Liver (tissue), 9 donors: ENCODE measurements around the gene SLC25A42. TPM values are rescaled to one million over a fixed set of nuclear protein-coding genes. Genes with fewer than 3 reads are reported as not detected.

Experiments used
- DNase-seq: peaks from one replicate; pipeline ENCODE4 v3.0.0-alpha.2; 2017; ENCODE audit warnings: low spot score
- H3K27ac ChIP-seq, 2 donors: one replicate each; pipeline ENCODE4 v1.7.0; 2013; ENCODE audit warnings: inconsistent platforms in 2 of 2, low read length in 2 of 2, control low read depth in 1 of 2, low read depth in 1 of 2, mild to moderate bottlenecking in 1 of 2
- H3K27me3 ChIP-seq, 4 donors: one replicate each; pipeline versions ENCODE4 v1.6.1 to v1.7.0; 2013; ENCODE audit warnings: low read length in 3 of 4, inconsistent platforms in 1 of 4, mild to moderate bottlenecking in 1 of 4, moderate library complexity in 1 of 4; ENCODE audit not compliant: control insufficient read depth in 4 of 4, insufficient read depth in 4 of 4
- H3K36me3 ChIP-seq, 4 donors: one replicate each; pipeline versions ENCODE4 v1.6.1 to v1.7.0; 2013; ENCODE audit warnings: low read length in 3 of 4, mild to moderate bottlenecking in 3 of 4, low read depth in 1 of 4, moderate library complexity in 1 of 4; ENCODE audit not compliant: control insufficient read depth in 4 of 4, insufficient read depth in 3 of 4
- H3K4me1 ChIP-seq, 4 donors: one replicate each; pipeline versions ENCODE4 v1.6.1 to v1.7.0; 2013; ENCODE audit warnings: low read length in 3 of 4, mild to moderate bottlenecking in 3 of 4, moderate library complexity in 1 of 4; ENCODE audit not compliant: control insufficient read depth in 4 of 4, insufficient read depth in 4 of 4
- H3K4me3 ChIP-seq, 3 donors: one replicate each; pipeline versions ENCODE4 v1.6.1 to v1.7.0; 2013; ENCODE audit warnings: low read length in 3 of 3, control low read depth in 1 of 3, low read depth in 1 of 3, mild to moderate bottlenecking in 1 of 3
- H3K9ac ChIP-seq, 2 donors: one replicate each; pipeline ENCODE4 v1.7.0; 2013; ENCODE audit warnings: low read length in 2 of 2, mild to moderate bottlenecking in 2 of 2, moderate library complexity in 2 of 2, control low read depth in 1 of 2, low read depth in 1 of 2
- H3K9me3 ChIP-seq, 4 donors: one replicate each; pipeline versions ENCODE4 v1.6.1 to v1.7.0; 2013; ENCODE audit warnings: low read length in 3 of 4; ENCODE audit not compliant: control insufficient read depth in 4 of 4
- EGR1 ChIP-seq, 2 donors: IDR thresholded peaks; 2 replicates each; pipeline ENCODE4 v1.6.1; 2016 to 2018; ENCODE audit warnings: antibody characterized with exemption in 2 of 2, low read depth in 2 of 2
- FOXA1 ChIP-seq: IDR thresholded peaks from 2 replicates; pipeline ENCODE4 v1.6.1; 2016; ENCODE audit warnings: antibody characterized with exemption
- FOXA2 ChIP-seq: IDR thresholded peaks from 2 replicates; pipeline ENCODE4 v1.6.1; 2016; ENCODE audit warnings: antibody characterized with exemption
- GABPA ChIP-seq, 2 donors: IDR thresholded peaks in 1 of 2; conservative IDR thresholded peaks in 1 of 2; 2 replicates each; pipeline ENCODE4 v1.6.1; 2016; ENCODE audit warnings: antibody characterized with exemption in 2 of 2, mild to moderate bottlenecking in 1 of 2, moderate library complexity in 1 of 2
- HNF4A ChIP-seq, 2 donors: conservative IDR thresholded peaks; 2 replicates each; pipeline ENCODE4 v1.6.1; 2016; ENCODE audit warnings: antibody characterized with exemption in 2 of 2, mild to moderate bottlenecking in 2 of 2
- HNF4G ChIP-seq: IDR thresholded peaks from 2 replicates; pipeline ENCODE4 v1.6.1; 2016; ENCODE audit warnings: antibody characterized with exemption
- JUND ChIP-seq, 2 donors: IDR thresholded peaks; 2 replicates each; pipeline ENCODE4 v1.6.1; 2016; ENCODE audit warnings: antibody characterized with exemption in 2 of 2
- NR2F2 ChIP-seq: IDR thresholded peaks from 2 replicates; pipeline ENCODE4 v1.6.1; 2016; ENCODE audit warnings: antibody characterized with exemption
- RAD21 ChIP-seq, 2 donors: IDR thresholded peaks; 2 replicates each; pipeline ENCODE4 v1.6.1; 2016; ENCODE audit warnings: antibody characterized with exemption in 2 of 2, mild to moderate bottlenecking in 2 of 2
- RXRA ChIP-seq, 2 donors: IDR thresholded peaks; 2 replicates each; pipeline ENCODE4 v1.6.1; 2017 to 2018; ENCODE audit warnings: antibody characterized with exemption in 2 of 2, mild to moderate bottlenecking in 1 of 2
- SP1 ChIP-seq: IDR thresholded peaks from 2 replicates; pipeline ENCODE4 v1.6.1; 2018; ENCODE audit warnings: antibody characterized with exemption, mild to moderate bottlenecking
- TAF1 ChIP-seq: conservative IDR thresholded peaks from 2 replicates; pipeline ENCODE4 v1.6.1; 2016; ENCODE audit warnings: antibody characterized with exemption, mild to moderate bottlenecking
- YY1 ChIP-seq: IDR thresholded peaks from 2 replicates; pipeline ENCODE4 v1.6.1; 2016; ENCODE audit warnings: antibody characterized with exemption, mild to moderate bottlenecking
- WGBS: extraction: QIAGEN DNeasy Blood & Tissue Kit; methylation state at CpG from one replicate; pipeline ENCODE4 v1.1.7; 2013; 5-methylcytosine and 5-hydroxymethylcytosine counted together
- polyA plus RNA-seq, 2 donors: library from polyadenylated mRNA; stranded (reverse) in 1 of 2; unstranded in 1 of 2; fragments of 200-250 nt in 1 of 2; fragments of >200 nt in 1 of 2; fragmentation: Nextera tagmentation in 1 of 2; extraction: Ambion mirVana in 1 of 2; gene quantifications; one replicate each; pipeline versions ENCODE4 v1.2.1 to v1.2.3, GENCODE V29; 2013 to 2015
- total RNA-seq, 2 donors: library from RNA; depleted of rRNA; stranded (reverse); fragments of >200 nt; gene quantifications; one replicate each; pipeline ENCODE4 v1.2.3, GENCODE V29; 2014
- TF ChIP-seq, protein P1 (sequence below): IDR thresholded peaks from 2 replicates; pipeline ENCODE4 v1.6.1; 2016; ENCODE audit warnings: antibody characterized with exemption, mild to moderate bottlenecking
- TF ChIP-seq, protein P2 (sequence below): fragments of 150-350 bp; IDR thresholded peaks from 2 replicates; pipeline ENCODE4 v1.5.1; 2017; ENCODE audit warnings: improper control_type of control experiment, low read depth, low read length; ENCODE audit not compliant: missing input control
- TF ChIP-seq, protein P3 (sequence below): IDR thresholded peaks from 2 replicates; pipeline ENCODE4 v1.6.1; 2016; ENCODE audit warnings: antibody characterized with exemption
- TF ChIP-seq, protein P4 (sequence below): IDR thresholded peaks from 2 replicates; pipeline ENCODE4 v1.6.1; 2016; ENCODE audit warnings: antibody characterized with exemption
- TF ChIP-seq, protein P5 (sequence below): IDR thresholded peaks from 2 replicates; pipeline ENCODE4 v1.6.1; 2016; ENCODE audit warnings: antibody characterized with exemption
- donor health status: healthy.
- donor health status: healthy.
- donor health status: healthy.
- donor health status: healthy.
- donor health status: healthy.

SLC25A42 gene
- total and polyA plus RNA-seq, 4 donors = 24.7 to 89.6 (median 60.2) TPM

DNA sequence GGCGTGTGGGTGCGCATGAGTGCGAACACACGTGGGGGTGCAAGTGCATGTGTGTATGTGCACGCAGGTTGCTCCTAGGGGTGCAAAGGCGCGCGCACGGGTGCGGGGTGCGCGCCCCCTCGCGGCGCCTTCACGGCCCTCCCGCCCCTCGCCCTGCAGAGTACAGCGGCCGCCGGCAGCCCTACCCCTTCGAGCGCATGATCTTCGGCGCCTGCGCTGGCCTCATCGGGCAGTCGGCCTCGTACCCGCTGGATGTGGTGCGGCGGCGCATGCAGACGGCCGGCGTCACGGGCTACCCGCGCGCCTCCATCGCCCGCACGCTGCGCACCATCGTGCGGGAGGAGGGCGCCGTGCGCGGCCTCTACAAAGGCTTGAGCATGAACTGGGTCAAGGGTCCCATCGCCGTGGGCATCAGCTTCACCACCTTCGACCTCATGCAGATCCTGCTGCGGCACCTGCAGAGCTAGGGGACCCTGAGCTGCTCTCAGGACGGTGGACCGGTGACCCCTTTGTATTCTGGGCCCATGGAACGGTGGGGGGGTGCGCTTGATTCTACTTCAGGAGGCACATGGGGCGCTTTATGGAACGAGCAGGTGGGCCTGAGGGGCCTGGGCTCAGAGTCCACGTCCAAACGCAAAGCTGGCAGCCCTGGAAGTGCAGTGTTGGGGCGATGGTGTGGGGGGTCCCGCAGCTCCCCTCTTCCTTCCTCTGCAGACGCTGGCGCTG is 46.8 kb downstream of the SLC25A42 start:
- Histone ChIP-seq H3K27me3 (no peaks in the 10 kb centered on the region), H3K4me3 (no peak overlapping the region), H3K9me3 (no peaks in the 10 kb centered on the region), H3K9ac (no peak overlapping the region), H3K4me1 (peaks cover 2 to 29% (median 18%) of the 10 kb centered on the region in 4 donors), H3K27ac (peak overlapping the region; percentile 81 to 89), H3K36me3 (peaks cover 3 to 10% (median 6%) of the 10 kb centered on the region in 4 donors)
- 56% methylated on average over 66 of the region's 66 CpGs for WGBS
- DNase-seq = no peak
- TF ChIP-seq JUND (IDR thresholded peaks at IDR 0.05) = no peak
- no peak for TF ChIP-seq GABPA (IDR thresholded peaks at IDR 0.05 in 1 of 2, conservative IDR thresholded peaks at IDR 0.05 in 1 of 2)
- no peak for TF ChIP-seq YY1
- TF ChIP-seq, protein P1, sequence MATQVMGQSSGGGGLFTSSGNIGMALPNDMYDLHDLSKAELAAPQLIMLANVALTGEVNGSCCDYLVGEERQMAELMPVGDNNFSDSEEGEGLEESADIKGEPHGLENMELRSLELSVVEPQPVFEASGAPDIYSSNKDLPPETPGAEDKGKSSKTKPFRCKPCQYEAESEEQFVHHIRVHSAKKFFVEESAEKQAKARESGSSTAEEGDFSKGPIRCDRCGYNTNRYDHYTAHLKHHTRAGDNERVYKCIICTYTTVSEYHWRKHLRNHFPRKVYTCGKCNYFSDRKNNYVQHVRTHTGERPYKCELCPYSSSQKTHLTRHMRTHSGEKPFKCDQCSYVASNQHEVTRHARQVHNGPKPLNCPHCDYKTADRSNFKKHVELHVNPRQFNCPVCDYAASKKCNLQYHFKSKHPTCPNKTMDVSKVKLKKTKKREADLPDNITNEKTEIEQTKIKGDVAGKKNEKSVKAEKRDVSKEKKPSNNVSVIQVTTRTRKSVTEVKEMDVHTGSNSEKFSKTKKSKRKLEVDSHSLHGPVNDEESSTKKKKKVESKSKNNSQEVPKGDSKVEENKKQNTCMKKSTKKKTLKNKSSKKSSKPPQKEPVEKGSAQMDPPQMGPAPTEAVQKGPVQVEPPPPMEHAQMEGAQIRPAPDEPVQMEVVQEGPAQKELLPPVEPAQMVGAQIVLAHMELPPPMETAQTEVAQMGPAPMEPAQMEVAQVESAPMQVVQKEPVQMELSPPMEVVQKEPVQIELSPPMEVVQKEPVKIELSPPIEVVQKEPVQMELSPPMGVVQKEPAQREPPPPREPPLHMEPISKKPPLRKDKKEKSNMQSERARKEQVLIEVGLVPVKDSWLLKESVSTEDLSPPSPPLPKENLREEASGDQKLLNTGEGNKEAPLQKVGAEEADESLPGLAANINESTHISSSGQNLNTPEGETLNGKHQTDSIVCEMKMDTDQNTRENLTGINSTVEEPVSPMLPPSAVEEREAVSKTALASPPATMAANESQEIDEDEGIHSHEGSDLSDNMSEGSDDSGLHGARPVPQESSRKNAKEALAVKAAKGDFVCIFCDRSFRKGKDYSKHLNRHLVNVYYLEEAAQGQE = no peak
- no peak for TF ChIP-seq RXRA (IDR thresholded peaks at IDR 0.05)

DNA sequence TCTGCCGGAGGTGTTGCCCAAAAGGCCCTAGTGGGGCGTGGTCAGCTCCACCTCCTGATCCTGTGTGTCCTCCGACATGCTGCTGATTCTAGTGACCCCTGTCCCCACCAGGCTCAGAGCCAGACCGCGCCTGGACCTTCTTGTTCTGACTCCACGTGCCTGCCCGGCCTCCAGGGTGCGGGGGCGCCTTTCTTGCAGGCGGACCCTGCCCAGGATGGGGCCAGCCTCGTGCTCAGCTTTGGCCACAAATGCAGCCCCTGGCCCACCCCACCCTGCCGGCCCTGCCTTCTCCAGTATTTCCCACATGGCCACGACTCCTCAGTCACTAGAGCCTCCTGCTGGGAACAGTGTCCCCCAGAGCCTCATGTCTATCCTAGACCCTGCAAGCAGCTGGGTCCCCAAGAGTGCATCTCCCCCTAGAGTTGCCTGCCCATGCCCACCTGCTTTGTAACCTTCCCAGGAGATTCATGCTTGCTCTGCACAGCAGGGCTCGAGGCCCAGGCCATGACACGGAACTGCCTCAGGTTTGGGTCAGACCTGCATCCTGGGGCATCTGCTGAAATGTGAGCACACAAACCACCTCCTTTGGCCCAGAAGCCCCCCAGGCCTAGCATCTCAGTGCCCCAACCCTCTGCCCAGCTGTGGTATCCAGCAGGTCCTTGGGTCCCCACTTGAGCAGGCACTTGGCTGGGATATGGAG is 47.5 kb downstream of the SLC25A42 start:
- no peak for DNase-seq
- Histone ChIP-seq H3K9ac (peak overlapping the region in 1 of 2 donors; percentile 50), H3K27ac (peak overlapping the region; percentile 81 to 89), H3K4me3 (no peak overlapping the region), H3K36me3 (peaks cover 0 to 10% (median 5%) of the 10 kb centered on the region in 4 donors), H3K27me3 (no peaks in the 10 kb centered on the region), H3K4me1 (peaks cover 2 to 30% (median 19%) of the 10 kb centered on the region in 4 donors), H3K9me3 (no peaks in the 10 kb centered on the region)
- 36% methylated on average over 15 of the region's 15 CpGs for WGBS
- TF ChIP-seq RXRA (IDR thresholded peaks at IDR 0.05) (peak; percentile 81 to 91), TAF1 (no peak), EGR1 (IDR thresholded peaks at IDR 0.05; ENCODE audit: low read depth in 2 of 2) (peak in 1 of 2 donors; percentile 95), RAD21 (IDR thresholded peaks at IDR 0.05) (peak; percentile 16 to 22), HNF4G (no peak), JUND (IDR thresholded peaks at IDR 0.05) (no peak), YY1 (peak; percentile 56), HNF4A (conservative IDR thresholded peaks at IDR 0.05) (peak; percentile 50 to 86), FOXA1 (no peak), SP1 (peak; percentile 71), FOXA2 (peak; percentile 48), NR2F2 (no peak), GABPA (IDR thresholded peaks at IDR 0.05 in 1 of 2, conservative IDR thresholded peaks at IDR 0.05 in 1 of 2) (no peak)
- TF ChIP-seq, protein P2, sequence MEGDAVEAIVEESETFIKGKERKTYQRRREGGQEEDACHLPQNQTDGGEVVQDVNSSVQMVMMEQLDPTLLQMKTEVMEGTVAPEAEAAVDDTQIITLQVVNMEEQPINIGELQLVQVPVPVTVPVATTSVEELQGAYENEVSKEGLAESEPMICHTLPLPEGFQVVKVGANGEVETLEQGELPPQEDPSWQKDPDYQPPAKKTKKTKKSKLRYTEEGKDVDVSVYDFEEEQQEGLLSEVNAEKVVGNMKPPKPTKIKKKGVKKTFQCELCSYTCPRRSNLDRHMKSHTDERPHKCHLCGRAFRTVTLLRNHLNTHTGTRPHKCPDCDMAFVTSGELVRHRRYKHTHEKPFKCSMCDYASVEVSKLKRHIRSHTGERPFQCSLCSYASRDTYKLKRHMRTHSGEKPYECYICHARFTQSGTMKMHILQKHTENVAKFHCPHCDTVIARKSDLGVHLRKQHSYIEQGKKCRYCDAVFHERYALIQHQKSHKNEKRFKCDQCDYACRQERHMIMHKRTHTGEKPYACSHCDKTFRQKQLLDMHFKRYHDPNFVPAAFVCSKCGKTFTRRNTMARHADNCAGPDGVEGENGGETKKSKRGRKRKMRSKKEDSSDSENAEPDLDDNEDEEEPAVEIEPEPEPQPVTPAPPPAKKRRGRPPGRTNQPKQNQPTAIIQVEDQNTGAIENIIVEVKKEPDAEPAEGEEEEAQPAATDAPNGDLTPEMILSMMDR = no peak
- TF ChIP-seq, protein P3, sequence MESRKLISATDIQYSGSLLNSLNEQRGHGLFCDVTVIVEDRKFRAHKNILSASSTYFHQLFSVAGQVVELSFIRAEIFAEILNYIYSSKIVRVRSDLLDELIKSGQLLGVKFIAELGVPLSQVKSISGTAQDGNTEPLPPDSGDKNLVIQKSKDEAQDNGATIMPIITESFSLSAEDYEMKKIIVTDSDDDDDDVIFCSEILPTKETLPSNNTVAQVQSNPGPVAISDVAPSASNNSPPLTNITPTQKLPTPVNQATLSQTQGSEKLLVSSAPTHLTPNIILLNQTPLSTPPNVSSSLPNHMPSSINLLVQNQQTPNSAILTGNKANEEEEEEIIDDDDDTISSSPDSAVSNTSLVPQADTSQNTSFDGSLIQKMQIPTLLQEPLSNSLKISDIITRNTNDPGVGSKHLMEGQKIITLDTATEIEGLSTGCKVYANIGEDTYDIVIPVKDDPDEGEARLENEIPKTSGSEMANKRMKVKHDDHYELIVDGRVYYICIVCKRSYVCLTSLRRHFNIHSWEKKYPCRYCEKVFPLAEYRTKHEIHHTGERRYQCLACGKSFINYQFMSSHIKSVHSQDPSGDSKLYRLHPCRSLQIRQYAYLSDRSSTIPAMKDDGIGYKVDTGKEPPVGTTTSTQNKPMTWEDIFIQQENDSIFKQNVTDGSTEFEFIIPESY = no peak
- TF ChIP-seq, protein P1 = peak; percentile 34
- TF ChIP-seq, protein P4, sequence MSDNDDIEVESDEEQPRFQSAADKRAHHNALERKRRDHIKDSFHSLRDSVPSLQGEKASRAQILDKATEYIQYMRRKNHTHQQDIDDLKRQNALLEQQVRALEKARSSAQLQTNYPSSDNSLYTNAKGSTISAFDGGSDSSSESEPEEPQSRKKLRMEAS = peak; percentile 71
- TF ChIP-seq, protein P5, sequence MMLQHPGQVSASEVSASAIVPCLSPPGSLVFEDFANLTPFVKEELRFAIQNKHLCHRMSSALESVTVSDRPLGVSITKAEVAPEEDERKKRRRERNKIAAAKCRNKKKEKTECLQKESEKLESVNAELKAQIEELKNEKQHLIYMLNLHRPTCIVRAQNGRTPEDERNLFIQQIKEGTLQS = no peak
